Karpas-422 (cell line): ENCODE data around the gene ZNF143. TPM values are rescaled to one million over a fixed set of nuclear protein-coding genes. Genes with fewer than 3 reads are reported as not detected.
A peak's percentile ranks its signal among the peaks of the same experiment; 100 is the strongest.

Source experiments
- DNase-seq: peaks from one replicate; pipeline ENCODE4 v3.0.0-alpha.2; 2015
- H2AFZ ChIP-seq: fragments of 200-600 bp; sonication (generic); 2 replicates; pipeline ENCODE4 v1.6.1; 2014; ENCODE audit warnings: antibody characterized with exemption, low read length, mixed read lengths
- H3K27ac ChIP-seq: fragments of 200-600 bp; sonication (generic); 2 replicates; pipeline ENCODE4 v1.5.1; 2014; ENCODE audit warnings: mild to moderate bottlenecking, low read length, moderate library complexity
- H3K27me3 ChIP-seq: fragments of 200-600 bp; sonication (generic); 2 replicates; pipeline ENCODE4 v1.6.1; 2014; ENCODE audit warnings: low read length, mixed read lengths
- H3K36me3 ChIP-seq: fragments of 200-600 bp; sonication (generic); 2 replicates; pipeline ENCODE4 v1.6.1; 2014; ENCODE audit warnings: low read length, mixed read lengths; ENCODE audit not compliant: insufficient read depth
- H3K4me1 ChIP-seq: fragments of 200-600 bp; sonication (generic); 2 replicates; pipeline ENCODE4 v1.6.1; 2014; ENCODE audit warnings: mild to moderate bottlenecking, low read length, mixed read lengths
- H3K4me2 ChIP-seq: fragments of 200-600 bp; sonication (generic); 2 replicates; pipeline ENCODE4 v1.6.1; 2014; ENCODE audit warnings: low read length, low read depth, mild to moderate bottlenecking; ENCODE audit not compliant: poor library complexity, severe bottlenecking
- H3K4me3 ChIP-seq: fragments of 200-600 bp; sonication (generic); 2 replicates; pipeline ENCODE4 v1.5.1; 2014; ENCODE audit warnings: mild to moderate bottlenecking, antibody characterized with exemption, low read length, mixed read lengths
- H3K79me2 ChIP-seq: fragments of 200-600 bp; sonication (generic); 2 replicates; pipeline ENCODE4 v1.6.1; 2014; ENCODE audit warnings: mild to moderate bottlenecking, low read length, mixed read lengths
- H3K9ac ChIP-seq: fragments of 200-600 bp; sonication (generic); 2 replicates; pipeline ENCODE4 v1.6.0; 2014; ENCODE audit warnings: low read length
- H3K9me2 ChIP-seq: fragments of 200-600 bp; sonication (generic), shearing (Covaris generic); replicated peaks from 2 replicates; pipeline ENCODE4 v1.6.0; 2014; ENCODE audit warnings: mild to moderate bottlenecking, low read length, moderate library complexity; ENCODE audit not compliant: insufficient read depth
- H3K9me3 ChIP-seq: fragments of 300-700, 200-600 bp; sonication (generic); 2 replicates; pipeline ENCODE4 v1.6.1; 2014; ENCODE audit warnings: low read length, mixed read lengths
- H4K20me1 ChIP-seq: fragments of 200-600 bp; sonication (generic); 2 replicates; pipeline ENCODE4 v1.6.1; 2014; ENCODE audit warnings: mild to moderate bottlenecking, antibody characterized with exemption, low read length, low read depth; ENCODE audit not compliant: insufficient read depth
- total RNA-seq: library from RNA; depleted of rRNA; stranded (reverse); fragments of >200 nt; shearing (Covaris generic); gene quantifications from 2 replicates; pipeline ENCODE4 v1.2.3, GENCODE V29; 2014; ENCODE audit warnings: low replicate concordance

Gene ZNF143
- total RNA-seq, 1 experiment from 2014 or later = 36.7 TPM

GRCh38 chr11:9566561-9567063 is 105.8 kb downstream of the ZNF143 start:
- Histone ChIP-seq H3K36me3 (no peaks in the 10 kb centered on the region), H3K4me2 (peak overlapping the region; percentile 61), H3K4me1 (peaks cover 85% of the 10 kb centered on the region), H3K27ac (peak overlapping the region; percentile 97), H3K4me3 (peak overlapping the region; percentile 46), H3K9me3 (peaks cover 4% of the 10 kb centered on the region), H3K9me2 (no peaks in the 10 kb centered on the region), H3K79me2 (no peaks in the 10 kb centered on the region), H3K9ac (peak overlapping the region; percentile 63), H3K27me3 (no peaks in the 10 kb centered on the region), H2AFZ (peak overlapping the region; percentile 2; the same call in 1 of the 2 replicates), H4K20me1 (no peaks in the 10 kb centered on the region)
- no peak for DNase-seq

DNA sequence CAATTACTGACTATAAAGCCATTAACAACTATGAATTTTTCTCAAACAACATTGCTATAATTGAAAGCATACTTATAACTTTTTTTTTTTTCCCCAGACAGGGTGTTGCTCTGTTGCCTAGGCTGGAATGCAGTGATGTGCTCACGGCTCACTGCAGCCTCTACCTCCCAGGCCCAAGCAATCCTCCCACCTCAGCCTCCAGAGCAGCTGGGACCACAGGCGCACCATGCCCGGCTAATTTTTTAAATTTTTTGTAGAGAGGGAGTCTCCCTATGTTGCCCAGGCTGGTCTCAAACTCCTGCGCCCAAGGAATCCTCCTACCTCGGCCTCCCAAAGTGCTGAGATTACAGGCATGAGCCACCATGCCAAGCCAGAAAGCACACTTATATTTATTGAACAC is 106.6 kb downstream of the ZNF143 start:
- H3K27me3 ChIP-seq = no peaks in the 10 kb centered on the region
- no peak overlapping the region for H2AFZ ChIP-seq
- no peaks in the 10 kb centered on the region; the same call in 1 of the 2 replicates for H3K9me3 ChIP-seq
- peaks cover 93% of the 10 kb centered on the region for H3K4me1 ChIP-seq
- peak overlapping the region; percentile 97 for H3K27ac ChIP-seq
- H3K4me3 ChIP-seq = no peak overlapping the region
- H3K9ac ChIP-seq = peak overlapping the region; percentile 63; the same call in 1 of the 2 replicates
- H4K20me1 ChIP-seq = no peaks in the 10 kb centered on the region
- no peaks in the 10 kb centered on the region for H3K9me2 ChIP-seq
- no peaks in the 10 kb centered on the region for H3K36me3 ChIP-seq
- no peaks in the 10 kb centered on the region for H3K79me2 ChIP-seq
- DNase-seq = no peak
- peak overlapping the region; percentile 61 for H3K4me2 ChIP-seq

DNA sequence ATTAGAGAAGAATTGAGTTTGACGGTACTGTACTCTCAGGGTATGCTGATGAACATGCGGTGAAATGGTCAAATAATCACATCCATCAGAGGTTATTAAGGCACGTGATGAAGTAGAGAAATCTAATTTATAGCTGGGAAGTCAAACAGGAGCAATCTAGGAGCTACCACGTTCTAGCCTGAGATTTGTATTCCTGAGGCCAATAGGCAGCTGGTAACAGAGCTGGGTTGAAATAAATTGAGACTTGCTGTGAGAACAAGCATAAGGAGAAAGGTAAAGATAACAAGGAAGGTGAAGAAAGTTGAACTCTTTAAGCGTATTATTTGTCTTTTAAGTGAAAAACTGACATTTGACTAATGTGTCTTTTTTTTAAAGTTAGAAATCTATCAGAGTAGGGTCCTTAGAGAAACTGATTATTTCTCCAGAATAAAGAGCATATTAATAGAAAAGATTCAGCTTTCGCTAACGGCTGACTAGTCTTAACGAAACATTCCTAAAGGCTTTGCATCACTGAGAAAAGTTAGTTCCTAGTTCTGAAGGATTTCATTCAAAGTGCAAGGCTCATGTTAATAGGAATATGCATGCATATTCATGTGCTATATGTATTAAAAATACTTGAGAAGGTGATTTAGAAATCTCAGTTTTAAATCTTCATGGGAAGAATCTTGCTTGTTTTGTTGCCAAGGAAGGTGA is 107.5 kb downstream of the ZNF143 start:
- Histone ChIP-seq H3K4me1 (peaks cover 93% of the 10 kb centered on the region), H3K4me3 (peak overlapping the region; percentile 40), H3K27ac (peak overlapping the region; percentile 97), H3K36me3 (no peaks in the 10 kb centered on the region), H3K79me2 (no peaks in the 10 kb centered on the region), H3K9me3 (no peaks in the 10 kb centered on the region), H3K9me2 (no peaks in the 10 kb centered on the region), H3K27me3 (no peaks in the 10 kb centered on the region), H3K9ac (peak overlapping the region; percentile 69), H2AFZ (peak overlapping the region; percentile 13), H3K4me2 (peak overlapping the region; percentile 67), H4K20me1 (no peaks in the 10 kb centered on the region)
- DNase-seq = peak; percentile 59

GRCh38 chr11:9568854-9569587 is 108.2 kb downstream of the ZNF143 start:
- Histone ChIP-seq H3K4me2 (peak overlapping the region; percentile 67), H3K9me2 (no peaks in the 10 kb centered on the region), H3K4me3 (peak overlapping the region; percentile 40), H4K20me1 (no peaks in the 10 kb centered on the region), H3K27me3 (no peaks in the 10 kb centered on the region), H3K36me3 (no peaks in the 10 kb centered on the region), H3K4me1 (peaks cover 86% of the 10 kb centered on the region), H3K27ac (peak overlapping the region; percentile 97), H3K79me2 (no peaks in the 10 kb centered on the region; the same call in 1 of the 2 replicates), H3K9me3 (no peaks in the 10 kb centered on the region), H2AFZ (peak overlapping the region; percentile 13), H3K9ac (peak overlapping the region; percentile 69)
- peak; percentile 92 for DNase-seq

GRCh38 chr11:9569588-9570164 is 108.9 kb downstream of the ZNF143 start:
- DNase-seq = peak; percentile 68
- peak overlapping the region; percentile 67 for H3K4me2 ChIP-seq
- no peaks in the 10 kb centered on the region for H3K27me3 ChIP-seq
- peaks cover 6% of the 10 kb centered on the region for H3K79me2 ChIP-seq
- peak overlapping the region; percentile 97 for H3K27ac ChIP-seq
- no peak overlapping the region; the same call in 1 of the 2 replicates for H2AFZ ChIP-seq
- H4K20me1 ChIP-seq = no peaks in the 10 kb centered on the region
- peak overlapping the region; percentile 40 for H3K4me3 ChIP-seq
- H3K9me3 ChIP-seq = no peaks in the 10 kb centered on the region
- peaks cover 79% of the 10 kb centered on the region for H3K4me1 ChIP-seq
- H3K9ac ChIP-seq = peak overlapping the region; percentile 69
- H3K36me3 ChIP-seq = peaks cover 1% of the 10 kb centered on the region; the same call in 1 of the 2 replicates
- no peaks in the 10 kb centered on the region for H3K9me2 ChIP-seq

GRCh38 chr11:9570313-9571025 is 109.7 kb downstream of the ZNF143 start:
- Histone ChIP-seq H3K9ac (peak overlapping the region; percentile 69), H3K9me3 (no peaks in the 10 kb centered on the region), H3K4me3 (peak overlapping the region; percentile 19), H3K27ac (peak overlapping the region; percentile 97), H3K27me3 (no peaks in the 10 kb centered on the region), H4K20me1 (peaks cover under 1% of the 10 kb centered on the region), H3K4me2 (peak overlapping the region; percentile 67), H2AFZ (no peak overlapping the region), H3K4me1 (peaks cover 71% of the 10 kb centered on the region), H3K36me3 (peaks cover 9% of the 10 kb centered on the region), H3K9me2 (no peaks in the 10 kb centered on the region), H3K79me2 (peaks cover 14% of the 10 kb centered on the region)
- peak; percentile 53 for DNase-seq

GRCh38 chr11:9571071-9571762 is 110.4 kb downstream of the ZNF143 start:
- no peaks in the 10 kb centered on the region for H3K9me3 ChIP-seq
- peak; percentile 85 for DNase-seq
- H4K20me1 ChIP-seq = peaks cover 8% of the 10 kb centered on the region
- H3K79me2 ChIP-seq = peaks cover 21% of the 10 kb centered on the region
- peak overlapping the region; percentile 67 for H3K4me2 ChIP-seq
- peaks cover 70% of the 10 kb centered on the region for H3K4me1 ChIP-seq
- H2AFZ ChIP-seq = no peak overlapping the region
- peaks cover 17% of the 10 kb centered on the region for H3K36me3 ChIP-seq
- peak overlapping the region; percentile 97 for H3K27ac ChIP-seq
- no peaks in the 10 kb centered on the region for H3K9me2 ChIP-seq
- H3K9ac ChIP-seq = peak overlapping the region; percentile 69
- peak overlapping the region; percentile 19 for H3K4me3 ChIP-seq
- H3K27me3 ChIP-seq = no peaks in the 10 kb centered on the region
